A673 (cell line): Measurements from ENCODE around the gene TAF15.

ENCODE experiments used
- EZH2 ChIP-seq: fragments of 200-600 bp; sonication (generic); IDR thresholded peaks from 2 replicates; pipeline ENCODE4 v1.6.1; 2017; ENCODE audit warnings: borderline replicate concordance, low read depth, mild to moderate bottlenecking, mixed read lengths, antibody characterized with exemption, low read length; ENCODE audit not compliant: poor library complexity, severe bottlenecking
- TF ChIP-seq, protein P1 (sequence below): fragments of 300-800, 200-600 bp; sonication (generic); conservative IDR thresholded peaks from 2 replicates; pipeline ENCODE4 v1.5.1; 2017; ENCODE audit warnings: low read depth, mild to moderate bottlenecking, antibody characterized with exemption, low read length, moderate library complexity, mixed read lengths

DNA sequence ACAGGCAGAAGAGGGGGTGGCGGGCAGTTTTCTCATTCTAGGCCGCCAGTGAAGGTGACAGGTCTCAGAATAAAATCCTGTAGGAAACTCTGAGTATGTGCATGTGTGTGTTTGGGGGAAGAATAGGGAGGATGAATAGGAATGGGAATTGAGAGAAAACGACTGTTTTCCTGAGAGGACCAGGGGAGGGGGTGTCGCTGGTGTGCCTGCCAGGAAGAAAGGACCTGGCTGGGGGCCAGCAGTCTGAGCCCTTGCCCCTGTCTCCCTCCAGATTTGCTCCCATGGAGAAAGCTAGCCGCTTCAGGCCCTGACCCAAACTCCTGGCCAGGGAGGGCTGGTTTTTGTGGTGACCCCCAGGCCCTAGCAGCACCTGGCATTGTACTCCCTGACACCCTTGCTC lies 34.2 kb upstream of the TAF15 start:
- TF ChIP-seq, protein P1, sequence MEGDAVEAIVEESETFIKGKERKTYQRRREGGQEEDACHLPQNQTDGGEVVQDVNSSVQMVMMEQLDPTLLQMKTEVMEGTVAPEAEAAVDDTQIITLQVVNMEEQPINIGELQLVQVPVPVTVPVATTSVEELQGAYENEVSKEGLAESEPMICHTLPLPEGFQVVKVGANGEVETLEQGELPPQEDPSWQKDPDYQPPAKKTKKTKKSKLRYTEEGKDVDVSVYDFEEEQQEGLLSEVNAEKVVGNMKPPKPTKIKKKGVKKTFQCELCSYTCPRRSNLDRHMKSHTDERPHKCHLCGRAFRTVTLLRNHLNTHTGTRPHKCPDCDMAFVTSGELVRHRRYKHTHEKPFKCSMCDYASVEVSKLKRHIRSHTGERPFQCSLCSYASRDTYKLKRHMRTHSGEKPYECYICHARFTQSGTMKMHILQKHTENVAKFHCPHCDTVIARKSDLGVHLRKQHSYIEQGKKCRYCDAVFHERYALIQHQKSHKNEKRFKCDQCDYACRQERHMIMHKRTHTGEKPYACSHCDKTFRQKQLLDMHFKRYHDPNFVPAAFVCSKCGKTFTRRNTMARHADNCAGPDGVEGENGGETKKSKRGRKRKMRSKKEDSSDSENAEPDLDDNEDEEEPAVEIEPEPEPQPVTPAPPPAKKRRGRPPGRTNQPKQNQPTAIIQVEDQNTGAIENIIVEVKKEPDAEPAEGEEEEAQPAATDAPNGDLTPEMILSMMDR, result no peak
- TF ChIP-seq EZH2, result no peak
